ENCODE measurements around the gene SRGAP3.
"Not testable (repeated sequence)": the region's sequence is repeated elsewhere in the genome, so short reads cannot be mapped to it uniquely, and the experiment has no call there.

SRGAP3 gene

GRCh38 chr3:9249273-9250192 lies at the start of gene SRGAP3:
Gene SRGAP3, minus strand, starts transcription at chr3:9249646. Its CDS starts 695 bp downstream, at chr3:9248951.
- DNase-seq, result peak; percentile 72

- no peak for DNase-seq
Measured at GRCh38 chr3:9298236-9298635, 48.8 kb upstream of the SRGAP3 start.

GRCh38 chr3:9296241-9296640 lies 46.8 kb upstream of the SRGAP3 start:
- DNase-seq, result no peak

- DNase-seq, result no peak
Measured at GRCh38 chr3:9295007-9295406, 45.6 kb upstream of the SRGAP3 start.

- DNase-seq, result not testable (repeated sequence)
Measured at GRCh38 chr3:9293953-9294352, 44.5 kb upstream of the SRGAP3 start.

GRCh38 chr3:9293076-9293475 lies 43.6 kb upstream of the SRGAP3 start:
- no peak for DNase-seq

GRCh38 chr3:9292516-9292915 lies 43.1 kb upstream of the SRGAP3 start:
- no peak for DNase-seq

- DNase-seq, result no peak
Measured at GRCh38 chr3:9291821-9292410, 42.5 kb upstream of the SRGAP3 start.

- DNase-seq, result no peak
Measured at GRCh38 chr3:9290566-9290965, 41.1 kb upstream of the SRGAP3 start.

- not testable (repeated sequence) for DNase-seq
Measured at GRCh38 chr3:9281533-9281932, 32.1 kb upstream of the SRGAP3 start.

- no peak for DNase-seq
Measured at GRCh38 chr3:9280451-9281219, 31.2 kb upstream of the SRGAP3 start.

- DNase-seq, result no peak
Measured at GRCh38 chr3:9279966-9280365, 30.5 kb upstream of the SRGAP3 start.

- no peak for DNase-seq
Measured at GRCh38 chr3:9278498-9278897, 29.1 kb upstream of the SRGAP3 start.

GRCh38 chr3:9278085-9278484 lies 28.6 kb upstream of the SRGAP3 start:
- no peak for DNase-seq

GRCh38 chr3:9276761-9277370 lies 27.4 kb upstream of the SRGAP3 start:
- no peak for DNase-seq

- no peak for DNase-seq
Measured at GRCh38 chr3:9271903-9272302, 22.5 kb upstream of the SRGAP3 start.

GRCh38 chr3:9270704-9271103 lies 21.3 kb upstream of the SRGAP3 start:
- no peak for DNase-seq

- DNase-seq, result no peak
Measured at GRCh38 chr3:9266716-9267115, 17.3 kb upstream of the SRGAP3 start.

GRCh38 chr3:9260305-9260704 lies 10.9 kb upstream of the SRGAP3 start:
- no peak for DNase-seq

GRCh38 chr3:9257092-9257491 lies 7.6 kb upstream of the SRGAP3 start:
- DNase-seq, result no peak

GRCh38 chr3:9255976-9256375 lies 6.5 kb upstream of the SRGAP3 start:
- DNase-seq, result no peak

- no peak for DNase-seq
Measured at GRCh38 chr3:9254764-9255163, 5.3 kb upstream of the SRGAP3 start.

GRCh38 chr3:9253327-9253726 lies 3.9 kb upstream of the SRGAP3 start:
- DNase-seq, result no peak

All from activated T-cell treated with anti-CD3 and anti-CD28 coated beads, Interleukin-2, amount 50 U/mL, for 1 hour (primary cell).